ENCODE results near the gene ADCY1.

The ADCY1 gene

DNA sequence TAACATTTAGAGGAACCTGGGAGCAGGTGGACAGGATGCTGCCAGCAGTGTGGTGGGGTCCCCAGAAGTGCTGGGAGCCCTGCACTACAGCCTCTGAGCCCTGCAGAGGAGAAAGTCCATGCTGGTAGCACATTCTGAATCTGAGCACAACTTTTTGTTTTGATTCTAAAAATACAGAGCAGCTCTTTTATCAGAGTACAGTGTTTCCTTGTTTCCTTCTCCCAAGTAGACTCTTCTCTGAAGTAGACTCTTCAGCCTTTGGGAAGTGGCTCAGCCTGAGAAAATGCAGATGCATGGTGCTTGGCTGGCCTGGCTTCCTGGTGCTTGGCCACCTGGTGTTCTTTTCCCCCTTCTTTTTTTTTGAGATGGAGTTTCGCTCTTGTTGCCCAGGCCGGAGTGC lies 9.1 kb downstream of the ADCY1 start:
- Histone ChIP-seq H3F3A (ENCODE audit: insufficient read depth, low read length) (no peaks in the 10 kb centered on the region), H3K36me3 (replicated peaks; ENCODE audit: insufficient read depth, low read length) (no peaks in the 10 kb centered on the region), H3K9me2 (replicated peaks; ENCODE audit: insufficient read depth, low read length) (no peaks in the 10 kb centered on the region), H3K4me1 (ENCODE audit: low read length) (no peaks in the 10 kb centered on the region), H3K27me3 (replicated peaks; ENCODE audit: insufficient read depth, low read length) (no peaks in the 10 kb centered on the region), H3K9me3 (replicated peaks; ENCODE audit: insufficient read depth, low read length) (no peaks in the 10 kb centered on the region), H2AFZ (ENCODE audit: low read length) (no peak overlapping the region), H3K4me3 (ENCODE audit: low read length) (no peak overlapping the region), H3K4me2 (ENCODE audit: low read depth, low read length) (no peak overlapping the region), H3K79me2 (ENCODE audit: low read length) (no peaks in the 10 kb centered on the region), H3K9ac (ENCODE audit: low read length) (no peak overlapping the region), H3K27ac (ENCODE audit: low read length) (no peak overlapping the region), H4K20me1 (ENCODE audit: insufficient read depth, low read length) (no peaks in the 10 kb centered on the region)
- TF ChIP-seq EZH2 (optimal IDR thresholded peaks at IDR 0.05; ENCODE audit: low read depth, low read length) (no peak), EZH2phosphoT487 (IDR thresholded peaks at IDR 0.05; ENCODE audit: low read length) (no peak)
- TF ChIP-seq, protein P1, sequence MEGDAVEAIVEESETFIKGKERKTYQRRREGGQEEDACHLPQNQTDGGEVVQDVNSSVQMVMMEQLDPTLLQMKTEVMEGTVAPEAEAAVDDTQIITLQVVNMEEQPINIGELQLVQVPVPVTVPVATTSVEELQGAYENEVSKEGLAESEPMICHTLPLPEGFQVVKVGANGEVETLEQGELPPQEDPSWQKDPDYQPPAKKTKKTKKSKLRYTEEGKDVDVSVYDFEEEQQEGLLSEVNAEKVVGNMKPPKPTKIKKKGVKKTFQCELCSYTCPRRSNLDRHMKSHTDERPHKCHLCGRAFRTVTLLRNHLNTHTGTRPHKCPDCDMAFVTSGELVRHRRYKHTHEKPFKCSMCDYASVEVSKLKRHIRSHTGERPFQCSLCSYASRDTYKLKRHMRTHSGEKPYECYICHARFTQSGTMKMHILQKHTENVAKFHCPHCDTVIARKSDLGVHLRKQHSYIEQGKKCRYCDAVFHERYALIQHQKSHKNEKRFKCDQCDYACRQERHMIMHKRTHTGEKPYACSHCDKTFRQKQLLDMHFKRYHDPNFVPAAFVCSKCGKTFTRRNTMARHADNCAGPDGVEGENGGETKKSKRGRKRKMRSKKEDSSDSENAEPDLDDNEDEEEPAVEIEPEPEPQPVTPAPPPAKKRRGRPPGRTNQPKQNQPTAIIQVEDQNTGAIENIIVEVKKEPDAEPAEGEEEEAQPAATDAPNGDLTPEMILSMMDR (IDR thresholded peaks at IDR 0.05; ENCODE audit: low read length): no peak
- DNase-seq: no peak

GRCh38 chr7:45584261-45585210 lies 10.4 kb downstream of the ADCY1 start:
- no peaks in the 10 kb centered on the region for H4K20me1 ChIP-seq (ENCODE audit: insufficient read depth, low read length)
- no peak overlapping the region for H3K9ac ChIP-seq (ENCODE audit: low read length)
- no peaks in the 10 kb centered on the region for H3K9me3 ChIP-seq (replicated peaks; ENCODE audit: insufficient read depth, low read length)
- H3K27me3 ChIP-seq (replicated peaks; ENCODE audit: insufficient read depth, low read length): no peaks in the 10 kb centered on the region
- H3K27ac ChIP-seq (ENCODE audit: low read length): no peak overlapping the region
- H3K4me3 ChIP-seq (ENCODE audit: low read length): no peak overlapping the region
- H3K9me2 ChIP-seq (replicated peaks; ENCODE audit: insufficient read depth, low read length): no peaks in the 10 kb centered on the region
- H3K4me1 ChIP-seq (ENCODE audit: low read length): no peaks in the 10 kb centered on the region
- no peak overlapping the region for H2AFZ ChIP-seq (ENCODE audit: low read length)
- no peak for TF ChIP-seq EZH2 (optimal IDR thresholded peaks at IDR 0.05; ENCODE audit: low read depth, low read length)
- TF ChIP-seq, protein P1 (IDR thresholded peaks at IDR 0.05; ENCODE audit: low read length): no peak
- no peak for DNase-seq
- H3K4me2 ChIP-seq (ENCODE audit: low read depth, low read length): no peak overlapping the region
- H3K79me2 ChIP-seq (ENCODE audit: low read length): 0 out of 2 replicates have a peak, but pooled peaks cover 3% of the 10 kb centered on the region
- no peaks in the 10 kb centered on the region for H3K36me3 ChIP-seq (replicated peaks; ENCODE audit: insufficient read depth, low read length)
- no peaks in the 10 kb centered on the region for H3F3A ChIP-seq (ENCODE audit: insufficient read depth, low read length)

DNA sequence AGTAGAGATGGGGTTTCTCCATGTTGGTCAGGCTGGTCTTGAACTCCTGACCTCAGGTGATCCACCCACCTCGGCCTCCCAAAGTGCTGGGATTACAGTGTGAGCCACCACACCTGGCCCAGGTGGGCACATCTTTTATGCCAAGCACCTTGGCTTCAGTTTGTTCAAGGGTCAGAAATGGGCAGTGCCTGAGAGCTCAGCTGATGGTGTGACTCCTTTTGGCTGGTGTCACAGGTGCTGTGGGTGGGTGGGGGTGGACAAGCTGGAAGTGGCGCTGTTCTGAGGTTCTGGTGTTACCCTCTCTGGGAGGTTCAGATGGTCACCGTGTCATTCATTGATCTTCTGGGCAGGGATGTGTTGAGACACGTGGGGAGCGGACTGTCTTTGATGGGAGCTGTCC lies 11.5 kb downstream of the ADCY1 start:
- TF ChIP-seq, protein P1 (IDR thresholded peaks at IDR 0.05; ENCODE audit: low read length): no peak
- no peak for TF ChIP-seq EZH2 (optimal IDR thresholded peaks at IDR 0.05; ENCODE audit: low read depth, low read length)
- no peak for TF ChIP-seq EZH2phosphoT487 (IDR thresholded peaks at IDR 0.05; ENCODE audit: low read length)

More for the DNA sequence above, 11.5 kb downstream of the ADCY1 start:
- no peak overlapping the region for H3K4me3 ChIP-seq (ENCODE audit: low read length)
- H3K9ac ChIP-seq (ENCODE audit: low read length): no peak overlapping the region
- H3K4me2 ChIP-seq (ENCODE audit: low read depth, low read length): no peak overlapping the region
- no peaks in the 10 kb centered on the region for H3F3A ChIP-seq (ENCODE audit: insufficient read depth, low read length)
- no peaks in the 10 kb centered on the region for H3K36me3 ChIP-seq (replicated peaks; ENCODE audit: insufficient read depth, low read length)
- H3K27me3 ChIP-seq (replicated peaks; ENCODE audit: insufficient read depth, low read length): no peaks in the 10 kb centered on the region
- no peaks in the 10 kb centered on the region for H3K4me1 ChIP-seq (ENCODE audit: low read length)
- no peaks in the 10 kb centered on the region for H4K20me1 ChIP-seq (ENCODE audit: insufficient read depth, low read length)
- H2AFZ ChIP-seq (ENCODE audit: low read length): no peak overlapping the region
- 0 out of 2 replicates have a peak, but pooled peaks cover 3% of the 10 kb centered on the region for H3K79me2 ChIP-seq (ENCODE audit: low read length)
- no peak for DNase-seq
- no peak overlapping the region for H3K27ac ChIP-seq (ENCODE audit: low read length)
- no peaks in the 10 kb centered on the region for H3K9me2 ChIP-seq (replicated peaks; ENCODE audit: insufficient read depth, low read length)
- H3K9me3 ChIP-seq (replicated peaks; ENCODE audit: insufficient read depth, low read length): no peaks in the 10 kb centered on the region
